22Rv1 (cell line): ENCODE results near the gene PCBP4.

Experiments
- H3K27ac ChIP-seq: fragments of 450-650 bp; 2 replicates; pipeline ENCODE4 v1.5.1; 2017
- CTCF ChIP-seq: fragments of 450-650 bp; IDR thresholded peaks from 2 replicates; pipeline ENCODE4 v1.5.1; 2017; ENCODE audit warnings: mild to moderate bottlenecking
- ZFX ChIP-seq: fragments of 450-650 bp; IDR thresholded peaks from 2 replicates; pipeline ENCODE4 v1.6.1; 2017; ENCODE audit warnings: antibody characterized with exemption, borderline replicate concordance

PCBP4 gene

GRCh38 chr3:51967384-51968169 is at the start of gene PCBP4:
PCBP4 (minus strand) TSS chr3:51967454; CDS start chr3:51961240, 6,214 bp downstream.
- TF ChIP-seq CTCF (no peak), ZFX (no peak)
- H3K27ac ChIP-seq: peak within 1 kb of the TSS; percentile 97

GRCh38 chr3:52015438-52016228 is 48.4 kb upstream of the PCBP4 start:
- TF ChIP-seq ZFX: no peak
- no peak for TF ChIP-seq CTCF
- no peak overlapping the region for H3K27ac ChIP-seq

GRCh38 chr3:52014613-52015012 is 47.4 kb upstream of the PCBP4 start:
- H3K27ac ChIP-seq: no peak overlapping the region

GRCh38 chr3:52013802-52014598 is 46.7 kb upstream of the PCBP4 start:
- TF ChIP-seq ZFX (no peak), CTCF (no peak)
- H3K27ac ChIP-seq: no peak overlapping the region

More at GRCh38 chr3:52014613-52015012, 47.4 kb upstream of the PCBP4 start:
- TF ChIP-seq ZFX (no peak), CTCF (peak; percentile 22; the same call in 1 of the 2 replicates)

GRCh38 chr3:52012699-52013098 is 45.4 kb upstream of the PCBP4 start:
- no peak overlapping the region for H3K27ac ChIP-seq
- TF ChIP-seq ZFX (no peak), CTCF (no peak)

- TF ChIP-seq CTCF (no peak), ZFX (no peak)
- no peak overlapping the region for H3K27ac ChIP-seq
These were observed 43.2 kb upstream of the PCBP4 start for GRCh38 chr3:52010431-52010830.
